ENCODE measurements around the gene ABLIM2. TPM values are rescaled to one million over a fixed set of nuclear protein-coding genes. Genes with fewer than 3 reads are reported as not detected.

Gene ABLIM2
- total RNA-seq, 1 donor, result 0.63 TPM

- Histone ChIP-seq H3K4me3 (ENCODE audit: low read length) (no peak overlapping the region), H3K9me3 (ENCODE audit: low read depth, low read length) (no peaks in the 10 kb centered on the region), H3K27me3 (ENCODE audit: insufficient read depth, low read length) (no peaks in the 10 kb centered on the region), H3K4me1 (ENCODE audit: insufficient read depth, low read length) (no peaks in the 10 kb centered on the region)
Observed at GRCh38 chr4:7995135-7995534, 163.5 kb downstream of the ABLIM2 start.

GRCh38 chr4:7993671-7994070, 164.9 kb downstream of the ABLIM2 start:
- H3K4me1 ChIP-seq (ENCODE audit: insufficient read depth, low read length), result no peaks in the 10 kb centered on the region
- H3K4me3 ChIP-seq (ENCODE audit: low read length), result no peak overlapping the region
- H3K9me3 ChIP-seq (ENCODE audit: low read depth, low read length), result no peaks in the 10 kb centered on the region
- H3K27me3 ChIP-seq (ENCODE audit: insufficient read depth, low read length), result no peaks in the 10 kb centered on the region

GRCh38 chr4:7992846-7993245, 165.8 kb downstream of the ABLIM2 start:
- Histone ChIP-seq H3K4me3 (ENCODE audit: low read length) (no peak overlapping the region), H3K4me1 (ENCODE audit: insufficient read depth, low read length) (no peaks in the 10 kb centered on the region), H3K27me3 (ENCODE audit: insufficient read depth, low read length) (no peaks in the 10 kb centered on the region), H3K9me3 (ENCODE audit: low read depth, low read length) (no peaks in the 10 kb centered on the region)

GRCh38 chr4:7990807-7991459, 167.7 kb downstream of the ABLIM2 start:
- no peaks in the 10 kb centered on the region for H3K27me3 ChIP-seq (ENCODE audit: insufficient read depth, low read length)

GRCh38 chr4:7989654-7990053, 169.0 kb downstream of the ABLIM2 start:
- no peaks in the 10 kb centered on the region for H3K9me3 ChIP-seq (ENCODE audit: low read depth, low read length)
- no peaks in the 10 kb centered on the region for H3K27me3 ChIP-seq (ENCODE audit: insufficient read depth, low read length)
- no peak overlapping the region for H3K4me3 ChIP-seq (ENCODE audit: low read length)
- H3K4me1 ChIP-seq (ENCODE audit: insufficient read depth, low read length), result no peaks in the 10 kb centered on the region

More at GRCh38 chr4:7990807-7991459, 167.7 kb downstream of the ABLIM2 start:
- Histone ChIP-seq H3K4me3 (ENCODE audit: low read length) (no peak overlapping the region), H3K9me3 (ENCODE audit: low read depth, low read length) (no peaks in the 10 kb centered on the region), H3K4me1 (ENCODE audit: insufficient read depth, low read length) (no peaks in the 10 kb centered on the region)

- no peaks in the 10 kb centered on the region for H3K27me3 ChIP-seq (ENCODE audit: insufficient read depth, low read length)
- no peak overlapping the region for H3K4me3 ChIP-seq (ENCODE audit: low read length)
- H3K4me1 ChIP-seq (ENCODE audit: insufficient read depth, low read length), result no peaks in the 10 kb centered on the region
- no peaks in the 10 kb centered on the region for H3K9me3 ChIP-seq (ENCODE audit: low read depth, low read length)
Observed at GRCh38 chr4:7988437-7988836, 170.2 kb downstream of the ABLIM2 start.

GRCh38 chr4:7987148-7987989, 171.2 kb downstream of the ABLIM2 start:
- no peaks in the 10 kb centered on the region for H3K9me3 ChIP-seq (ENCODE audit: low read depth, low read length)
- no peaks in the 10 kb centered on the region for H3K27me3 ChIP-seq (ENCODE audit: insufficient read depth, low read length)
- H3K4me1 ChIP-seq (ENCODE audit: insufficient read depth, low read length), result no peaks in the 10 kb centered on the region
- H3K4me3 ChIP-seq (ENCODE audit: low read length), result no peak overlapping the region

- H3K9me3 ChIP-seq (ENCODE audit: low read depth, low read length), result no peaks in the 10 kb centered on the region
- H3K27me3 ChIP-seq (ENCODE audit: insufficient read depth, low read length), result no peaks in the 10 kb centered on the region
- H3K4me3 ChIP-seq (ENCODE audit: low read length), result no peak overlapping the region
- H3K4me1 ChIP-seq (ENCODE audit: insufficient read depth, low read length), result no peaks in the 10 kb centered on the region
Observed at GRCh38 chr4:7985891-7986441, 172.6 kb downstream of the ABLIM2 start.

GRCh38 chr4:7985072-7985471, 173.5 kb downstream of the ABLIM2 start:
- Histone ChIP-seq H3K9me3 (ENCODE audit: low read depth, low read length) (no peaks in the 10 kb centered on the region), H3K27me3 (ENCODE audit: insufficient read depth, low read length) (no peaks in the 10 kb centered on the region), H3K4me3 (ENCODE audit: low read length) (no peak overlapping the region), H3K4me1 (ENCODE audit: insufficient read depth, low read length) (no peaks in the 10 kb centered on the region)

- Histone ChIP-seq H3K9me3 (ENCODE audit: low read depth, low read length) (no peaks in the 10 kb centered on the region), H3K4me1 (ENCODE audit: insufficient read depth, low read length) (no peaks in the 10 kb centered on the region), H3K27me3 (ENCODE audit: insufficient read depth, low read length) (no peaks in the 10 kb centered on the region), H3K4me3 (ENCODE audit: low read length) (no peak overlapping the region)
Observed at GRCh38 chr4:7984286-7984925, 174.2 kb downstream of the ABLIM2 start.

GRCh38 chr4:7983296-7983695, 175.3 kb downstream of the ABLIM2 start:
- Histone ChIP-seq H3K4me1 (ENCODE audit: insufficient read depth, low read length) (no peaks in the 10 kb centered on the region), H3K4me3 (ENCODE audit: low read length) (no peak overlapping the region), H3K27me3 (ENCODE audit: insufficient read depth, low read length) (no peaks in the 10 kb centered on the region), H3K9me3 (ENCODE audit: low read depth, low read length) (no peaks in the 10 kb centered on the region)

GRCh38 chr4:7981738-7982394, 176.7 kb downstream of the ABLIM2 start:
- Histone ChIP-seq H3K27me3 (ENCODE audit: insufficient read depth, low read length) (no peaks in the 10 kb centered on the region), H3K4me1 (ENCODE audit: insufficient read depth, low read length) (no peaks in the 10 kb centered on the region), H3K4me3 (ENCODE audit: low read length) (no peak overlapping the region), H3K9me3 (ENCODE audit: low read depth, low read length) (no peaks in the 10 kb centered on the region)

- Histone ChIP-seq H3K4me1 (ENCODE audit: insufficient read depth, low read length) (no peaks in the 10 kb centered on the region), H3K9me3 (ENCODE audit: low read depth, low read length) (no peaks in the 10 kb centered on the region), H3K27me3 (ENCODE audit: insufficient read depth, low read length) (no peaks in the 10 kb centered on the region), H3K4me3 (ENCODE audit: low read length) (no peak overlapping the region)
Observed at GRCh38 chr4:7980036-7980435, 178.6 kb downstream of the ABLIM2 start.

GRCh38 chr4:7979652-7979968, 179.0 kb downstream of the ABLIM2 start:
- H3K27me3 ChIP-seq (ENCODE audit: insufficient read depth, low read length), result no peaks in the 10 kb centered on the region
- no peak overlapping the region for H3K4me3 ChIP-seq (ENCODE audit: low read length)
- no peaks in the 10 kb centered on the region for H3K9me3 ChIP-seq (ENCODE audit: low read depth, low read length)
- no peaks in the 10 kb centered on the region for H3K4me1 ChIP-seq (ENCODE audit: insufficient read depth, low read length)

Data from mononuclear cell (primary cell).